HG03095 (cell line): ENCODE results near the gene APOL2.
"Not testable (repeated sequence)": the region's sequence is repeated elsewhere in the genome, so short reads cannot be mapped to it uniquely, and the experiment has no call there.

Source experiments
- ATAC-seq: cut with Tn5 transposase; IDR thresholded peaks from one replicate; pipeline ENCODE4 v1.9.1; 2021; ENCODE audit warnings: moderate library complexity; ENCODE audit not compliant: unreplicated experiment

Gene APOL2

DNA sequence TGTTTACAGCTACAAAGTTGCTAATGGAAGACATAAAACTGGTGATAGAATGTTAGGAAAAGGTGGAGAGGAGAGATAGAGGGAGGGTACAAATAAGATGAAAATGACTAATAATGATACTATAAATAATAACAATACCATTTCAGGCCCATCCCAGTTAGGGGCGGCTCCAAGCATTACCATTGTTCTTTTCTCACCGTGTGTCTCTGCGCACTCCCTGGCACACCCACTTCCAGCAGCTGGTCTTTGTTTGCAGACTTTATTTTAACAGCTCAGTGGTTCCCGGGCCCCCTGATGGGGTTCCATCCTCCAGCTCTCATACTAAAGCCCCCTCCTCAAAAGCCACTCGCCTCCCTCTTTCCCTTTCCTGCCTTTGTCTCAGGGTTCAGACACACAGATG is 38.3 kb downstream of the APOL2 start:
- ATAC-seq: not testable (repeated sequence)

DNA sequence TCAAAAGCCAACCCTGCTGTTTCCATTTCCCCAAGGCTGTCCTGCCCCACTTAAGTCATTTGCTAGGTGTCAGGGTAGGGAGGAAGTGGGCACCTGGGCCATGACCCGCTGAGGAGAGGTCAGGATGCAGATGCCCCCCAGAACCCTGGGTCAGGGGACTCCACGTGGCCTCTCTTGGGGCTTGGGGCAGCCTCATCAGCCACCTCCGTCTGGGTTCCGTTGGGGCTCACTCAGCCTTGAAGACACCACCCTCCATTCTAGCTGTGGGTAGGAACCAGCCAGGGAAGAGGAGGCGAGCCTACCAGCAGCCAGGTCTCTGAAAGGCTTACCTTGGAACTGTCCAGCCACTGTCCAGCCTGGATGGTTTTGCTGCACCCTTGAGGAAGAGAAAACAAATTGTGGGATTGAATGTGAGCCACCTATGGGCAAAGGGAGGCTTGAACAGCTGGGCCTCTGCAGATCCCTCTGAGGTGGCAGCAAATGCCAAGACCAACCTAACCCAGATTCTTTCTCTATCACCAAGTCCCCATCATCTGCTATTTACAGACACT is 40.3 kb downstream of the APOL2 start:
- ATAC-seq: no peak

DNA sequence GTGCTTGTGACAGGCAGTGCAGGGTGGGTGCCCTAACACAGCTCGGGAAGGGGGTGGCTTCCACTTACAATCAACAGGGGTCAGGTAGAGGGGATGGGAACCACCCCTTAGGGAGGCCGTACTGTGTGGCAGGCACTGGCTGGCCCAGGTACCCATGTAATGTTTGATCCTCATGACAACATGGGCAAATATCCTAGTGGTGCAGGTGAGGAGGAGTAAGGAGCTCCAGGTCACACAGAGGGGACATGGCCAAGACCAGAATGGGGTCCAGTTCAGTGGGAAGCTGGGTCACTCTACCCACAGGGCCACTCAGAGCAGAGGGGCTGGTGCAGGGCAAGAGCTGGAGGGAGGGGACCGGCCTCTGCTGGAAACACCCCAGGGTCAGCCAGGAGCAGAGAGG is 40.8 kb downstream of the APOL2 start:
- no peak for ATAC-seq

DNA sequence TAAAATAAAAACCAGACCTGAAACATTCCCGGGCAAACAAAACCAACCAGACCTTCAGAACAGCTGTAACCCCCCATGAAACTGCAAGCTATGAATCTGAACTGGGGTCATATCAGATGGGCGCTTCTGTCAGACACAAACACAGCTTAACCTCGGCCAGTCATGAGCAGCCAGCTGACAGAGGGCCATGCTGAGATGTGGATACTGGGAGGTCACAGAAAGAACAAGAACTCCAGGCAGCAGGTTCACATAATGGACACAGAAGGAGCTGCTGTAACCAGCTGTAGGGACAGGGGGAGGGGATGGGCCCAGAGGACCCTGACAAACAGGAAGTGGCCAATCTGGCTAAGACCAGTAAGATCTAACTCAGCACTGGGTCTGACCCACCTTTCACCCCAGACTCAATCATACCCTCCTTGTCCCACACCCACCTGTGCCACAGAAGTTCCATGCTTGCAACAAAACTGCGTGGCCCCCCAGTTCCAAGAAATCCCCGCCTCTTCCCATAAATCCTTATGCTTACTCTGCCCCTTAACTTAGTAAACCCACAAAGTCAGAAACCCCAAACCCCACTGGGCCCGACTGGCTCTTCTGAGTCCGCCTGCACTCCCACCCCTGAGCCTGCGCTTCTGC is 41.7 kb downstream of the APOL2 start:
- no peak for ATAC-seq

DNA sequence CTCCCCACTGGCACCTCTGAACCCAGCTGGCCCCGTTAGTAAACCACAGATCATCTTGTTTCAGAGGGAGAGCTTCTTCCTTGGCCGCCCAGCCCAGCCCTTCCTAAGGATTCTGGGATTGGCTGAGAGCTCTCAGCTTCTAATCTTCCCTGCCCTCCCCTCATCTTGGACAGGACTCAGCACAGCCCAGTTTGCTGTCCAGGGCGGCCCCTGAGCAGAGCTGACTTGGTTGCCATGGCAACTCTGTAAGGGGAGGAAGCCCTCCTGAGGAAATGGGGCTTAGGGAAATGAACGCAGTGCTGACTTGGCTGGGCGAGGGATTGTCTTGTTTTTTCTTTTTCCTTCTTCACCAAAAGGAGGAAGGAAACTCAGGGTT is 42.3 kb downstream of the APOL2 start:
- no peak for ATAC-seq

DNA sequence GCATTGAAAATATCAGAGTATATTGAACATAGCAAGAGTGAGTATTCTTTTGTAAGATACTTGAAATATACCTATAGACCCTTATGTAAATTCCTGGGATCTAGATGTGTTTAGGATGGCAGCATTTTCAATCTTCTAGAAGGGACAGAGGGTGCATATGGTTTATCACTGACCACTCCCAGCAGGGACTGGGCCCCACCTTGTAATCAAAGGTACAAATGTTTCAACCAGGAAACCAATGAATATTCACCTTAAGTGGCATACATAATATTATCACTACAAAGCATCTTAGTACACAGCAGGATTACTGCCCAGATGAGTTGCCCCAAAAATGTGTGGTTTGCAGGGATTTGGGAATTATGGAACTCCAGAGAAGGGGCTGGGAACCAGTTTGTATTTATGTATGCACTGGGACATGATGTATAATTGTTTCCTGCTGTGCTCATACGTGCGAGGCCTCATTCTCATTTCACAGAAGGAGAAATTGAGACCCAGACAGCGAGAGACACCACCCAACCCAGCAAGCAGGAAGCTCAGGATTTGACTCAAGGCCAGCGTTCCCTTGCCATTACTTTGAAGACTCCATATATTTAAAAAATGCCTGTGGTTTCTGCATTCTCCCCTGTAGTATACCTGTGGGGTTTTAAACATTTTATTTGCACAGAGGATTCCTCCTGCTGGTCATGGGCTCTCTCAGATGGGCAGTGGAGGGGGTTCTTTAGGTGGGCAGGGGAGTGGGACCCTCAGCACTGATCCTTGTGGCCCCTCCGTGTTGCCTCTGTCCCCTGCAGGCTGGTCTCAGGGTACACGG is 42.9 kb downstream of the APOL2 start:
- ATAC-seq: no peak

DNA sequence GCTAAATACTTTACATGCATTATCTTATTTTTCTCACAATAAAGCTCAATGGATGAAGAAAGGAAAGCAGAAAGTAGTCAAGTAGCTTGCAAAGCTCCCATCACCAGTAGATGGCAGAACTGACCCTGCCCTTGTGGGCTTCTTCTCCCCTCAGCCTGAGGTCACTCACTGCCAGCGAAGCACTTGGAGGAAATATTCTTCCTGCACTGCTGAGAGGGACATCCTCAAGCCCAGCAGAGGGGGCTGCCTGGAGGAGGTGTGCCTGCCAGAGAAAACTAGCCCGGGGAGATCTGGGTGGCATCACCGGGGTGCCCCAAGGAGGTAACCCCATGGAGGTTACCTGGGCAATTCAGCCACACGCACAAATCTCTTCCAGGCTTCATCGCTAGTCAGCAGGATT is 44.4 kb downstream of the APOL2 start:
- ATAC-seq: no peak

DNA sequence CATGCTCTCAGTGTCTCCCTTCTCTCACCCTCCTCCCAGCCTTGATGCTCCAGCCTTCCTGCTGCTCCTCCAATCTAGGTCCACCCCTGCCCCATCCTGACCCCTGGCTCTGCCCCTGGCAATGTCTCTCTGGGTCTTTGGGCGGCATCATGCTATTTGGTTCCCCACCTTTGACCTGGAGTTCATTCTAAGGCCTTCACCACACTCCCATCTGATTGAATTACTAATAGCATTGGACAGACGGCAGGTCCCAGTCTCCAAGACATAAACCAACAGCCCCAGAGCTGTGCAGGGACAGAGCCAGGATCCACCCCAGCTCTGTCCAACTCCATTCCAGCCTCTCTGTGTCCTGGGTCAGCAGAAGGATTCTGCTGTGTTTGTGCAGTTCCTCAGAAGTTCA is 44.9 kb downstream of the APOL2 start:
- no peak for ATAC-seq

DNA sequence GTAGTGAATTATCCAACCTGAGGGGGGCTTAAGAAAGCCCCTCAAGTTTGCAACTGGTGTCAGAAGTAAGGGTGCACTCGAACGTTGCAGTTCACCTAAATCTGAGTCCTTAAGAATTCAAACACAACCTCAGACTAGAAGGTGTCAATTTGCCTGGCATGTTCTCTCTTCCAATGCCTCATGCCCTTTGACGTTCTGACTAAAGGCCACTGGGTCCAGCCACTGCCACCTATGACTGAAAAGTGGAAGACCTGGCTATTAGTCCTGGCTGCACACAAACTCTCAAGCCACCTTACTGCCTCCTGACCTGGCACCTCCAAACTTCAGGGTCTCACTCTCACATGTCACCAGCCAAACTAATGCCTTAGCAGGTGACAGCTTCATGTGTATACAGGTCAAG is 45.8 kb downstream of the APOL2 start:
- no peak for ATAC-seq

DNA sequence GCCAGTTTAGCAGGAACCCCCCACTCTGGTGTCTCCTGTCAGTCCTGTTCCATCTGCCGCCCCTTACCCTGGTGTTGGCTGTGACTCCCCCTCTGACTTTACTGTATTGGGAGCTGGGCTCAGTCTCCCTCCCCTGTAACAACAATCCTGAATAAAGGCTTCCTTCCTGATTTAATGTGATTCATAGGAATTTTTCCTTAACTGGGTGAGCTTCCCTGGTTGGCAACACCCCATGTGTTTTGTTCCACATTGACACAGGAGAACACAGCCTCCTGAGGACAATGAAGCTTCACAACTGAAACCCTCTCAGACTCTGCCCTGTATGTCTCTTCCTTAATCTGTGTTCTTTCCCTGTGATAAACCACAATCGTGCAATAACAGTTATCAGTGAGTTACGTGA is 46.2 kb downstream of the APOL2 start:
- no peak for ATAC-seq

DNA sequence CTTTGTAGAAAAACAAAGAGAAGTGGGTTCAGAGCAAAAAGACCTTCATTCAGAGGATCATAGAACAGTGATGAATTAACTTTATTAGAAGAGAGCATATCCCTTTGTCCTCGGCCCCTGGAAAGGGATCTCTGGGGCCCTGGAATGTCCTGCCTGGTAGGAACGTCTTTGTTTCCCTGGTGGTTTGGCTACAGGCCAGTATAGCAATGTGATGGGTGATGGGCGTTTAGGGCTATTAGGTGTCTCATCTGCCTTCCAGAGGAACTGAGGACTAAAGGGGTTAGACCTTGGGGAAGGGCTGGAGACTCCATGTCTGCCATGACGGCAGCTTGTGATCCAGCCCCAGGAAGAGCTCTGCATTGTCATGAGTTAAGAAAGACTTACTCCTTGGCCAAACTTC is 46.8 kb downstream of the APOL2 start:
- no peak for ATAC-seq

DNA sequence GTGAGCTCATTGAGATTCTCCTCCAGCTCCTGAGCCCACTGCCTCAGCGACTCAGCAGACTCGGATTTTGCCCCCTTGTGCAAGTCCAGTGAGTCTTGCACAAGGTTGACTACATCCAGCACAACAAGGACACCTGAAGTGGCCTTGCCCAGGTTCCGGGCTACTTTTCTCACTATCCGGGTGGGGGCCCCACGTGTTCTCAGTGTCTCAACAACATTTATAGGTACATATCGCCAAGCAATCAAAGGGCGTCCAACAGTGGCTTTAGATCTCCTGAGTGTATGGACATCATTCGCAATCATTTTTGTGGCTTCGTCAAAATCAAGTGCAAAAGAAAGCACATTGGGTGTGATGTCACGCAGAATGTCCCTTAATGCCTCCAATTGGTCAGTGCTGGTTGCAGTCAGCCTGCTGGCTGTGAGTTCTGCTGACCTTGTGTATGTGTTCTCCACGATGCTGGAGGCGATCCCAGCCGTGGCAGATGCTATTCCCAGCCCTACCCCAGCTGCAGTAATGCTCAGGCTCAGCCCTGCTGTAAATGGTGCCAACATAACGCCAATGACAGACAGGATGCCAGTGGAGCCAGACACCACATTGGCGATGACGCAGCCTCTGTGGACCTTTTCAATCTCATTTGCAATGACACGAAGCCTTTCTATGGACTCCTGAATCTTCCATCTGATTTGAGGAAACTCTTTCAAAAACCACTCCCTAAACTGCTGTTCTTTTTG is 48.1 kb downstream of the APOL2 start:
- ATAC-seq: no peak

DNA sequence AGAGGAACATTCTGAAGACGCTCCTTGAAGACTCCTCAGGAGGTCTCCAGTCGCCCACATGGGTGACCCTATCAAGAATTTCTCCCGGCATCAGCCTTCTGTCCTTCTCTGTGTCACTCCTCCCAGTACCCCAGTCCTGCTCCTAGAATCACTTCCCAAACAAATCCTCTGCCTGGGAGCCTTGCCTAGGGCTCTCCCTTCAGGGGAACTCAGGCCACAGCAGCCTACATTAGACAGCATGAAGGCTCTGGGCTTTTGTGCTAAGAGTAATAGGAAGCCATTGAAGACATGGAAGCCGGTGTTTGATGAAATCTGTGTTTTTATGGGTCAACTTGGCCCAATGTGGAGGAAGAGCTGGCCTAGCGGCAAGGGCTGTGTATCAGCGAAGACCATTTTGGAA is 51.5 kb downstream of the APOL2 start:
- not testable (repeated sequence) for ATAC-seq

DNA sequence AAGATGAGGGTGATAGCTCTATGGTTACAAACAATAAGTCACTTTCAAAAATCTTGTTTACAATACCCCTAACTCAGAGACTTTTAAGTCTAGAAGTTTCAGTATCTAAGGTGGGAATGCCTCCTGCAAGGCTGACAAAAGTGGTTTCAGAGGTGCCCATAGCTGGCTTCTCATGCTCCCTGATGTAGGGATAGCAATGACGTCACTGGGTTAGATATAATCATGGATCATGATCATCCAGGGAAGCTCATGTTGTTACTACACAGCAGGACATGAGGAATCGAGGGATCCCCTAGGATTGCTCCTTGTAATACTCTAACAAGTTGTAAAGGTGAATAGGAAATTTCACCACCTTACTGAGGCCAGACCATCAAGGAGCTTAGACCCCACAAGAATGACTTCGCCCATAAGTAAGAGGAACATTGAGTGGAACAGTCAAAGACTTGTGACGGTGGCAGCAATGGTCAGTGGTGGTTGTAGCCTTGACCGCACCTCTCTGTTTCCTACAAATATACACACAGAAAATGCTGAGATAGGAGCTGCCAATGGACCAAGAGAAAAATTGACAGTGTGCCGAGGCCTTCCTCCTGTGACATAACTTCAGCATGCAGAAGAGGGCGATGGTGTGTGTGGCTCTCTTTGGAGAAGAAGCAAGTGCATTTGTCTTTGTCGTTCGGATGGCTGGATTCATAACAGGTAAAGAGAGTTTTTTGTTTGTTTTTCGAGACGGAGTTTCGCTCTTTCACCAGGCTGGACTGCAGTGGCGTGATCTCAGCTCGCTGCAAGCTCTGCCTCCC is 53.3 kb downstream of the APOL2 start:
- no peak for ATAC-seq

DNA sequence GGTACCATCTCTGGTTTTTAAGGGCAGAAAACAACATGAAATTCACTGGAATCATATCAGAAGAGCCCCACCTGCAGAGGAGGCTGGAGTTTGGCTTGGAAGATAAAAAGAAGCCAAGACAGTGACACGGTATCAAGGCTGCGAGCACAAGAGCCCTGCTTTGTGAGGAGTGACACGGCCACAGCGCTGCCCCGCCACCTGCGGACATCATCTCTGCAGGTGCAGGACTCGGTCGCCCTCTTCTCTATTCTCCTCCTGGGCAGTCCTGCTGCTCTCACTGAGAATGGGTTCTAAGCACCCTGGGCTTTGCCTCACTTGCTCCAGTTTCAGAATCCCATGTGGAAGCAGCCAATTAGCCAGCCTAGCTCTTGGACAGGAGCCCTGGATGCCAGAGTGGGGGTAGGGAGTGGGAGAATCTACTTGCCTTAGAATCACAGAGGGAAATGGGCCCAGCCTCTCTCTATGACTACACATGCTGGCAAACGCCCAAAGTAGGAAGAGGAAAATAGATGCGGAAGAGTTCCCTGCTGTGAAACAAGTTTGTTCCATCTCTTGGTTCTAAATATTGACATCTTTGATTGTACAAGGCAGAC is 54.8 kb downstream of the APOL2 start:
- no peak for ATAC-seq

DNA sequence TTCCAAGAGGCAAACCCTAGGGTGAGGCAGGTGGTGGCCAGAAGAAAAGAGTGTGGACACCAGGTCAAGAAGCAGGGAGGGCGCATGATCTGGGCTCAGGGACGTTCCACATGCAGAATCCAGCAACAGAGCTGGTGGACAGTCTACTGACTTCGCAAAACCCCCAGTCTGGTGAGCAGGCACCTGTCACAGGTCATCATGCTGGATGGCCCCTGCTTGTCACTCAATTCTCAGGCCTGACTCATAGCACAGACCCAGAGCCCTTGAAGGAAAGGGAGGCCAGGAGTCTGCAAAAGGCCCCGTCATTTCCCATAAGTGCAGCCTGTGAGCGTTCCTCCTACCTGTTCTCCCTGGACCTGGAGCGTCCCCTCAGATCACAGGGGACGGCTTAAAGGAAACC is 55.9 kb downstream of the APOL2 start:
- ATAC-seq: no peak

DNA sequence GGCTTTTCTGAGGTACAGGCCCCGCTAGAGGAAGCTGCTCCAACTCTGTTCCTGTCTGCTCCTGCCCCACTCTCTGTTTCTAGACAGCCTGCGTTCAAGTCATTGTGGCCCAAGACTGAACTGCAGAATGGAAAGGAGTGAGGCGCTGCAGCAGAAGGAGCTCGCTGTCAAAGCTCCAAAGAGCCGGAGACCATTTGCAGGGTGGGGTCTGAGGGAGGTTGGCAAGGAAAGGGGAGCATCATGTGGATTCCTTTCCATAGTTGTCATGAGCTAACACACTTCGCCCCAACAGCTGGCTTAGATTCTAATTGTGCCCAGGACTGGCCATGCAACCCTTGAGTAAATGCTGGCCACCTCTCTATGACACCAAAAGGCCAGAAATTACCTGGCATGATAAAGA is 56.5 kb downstream of the APOL2 start:
- no peak for ATAC-seq

DNA sequence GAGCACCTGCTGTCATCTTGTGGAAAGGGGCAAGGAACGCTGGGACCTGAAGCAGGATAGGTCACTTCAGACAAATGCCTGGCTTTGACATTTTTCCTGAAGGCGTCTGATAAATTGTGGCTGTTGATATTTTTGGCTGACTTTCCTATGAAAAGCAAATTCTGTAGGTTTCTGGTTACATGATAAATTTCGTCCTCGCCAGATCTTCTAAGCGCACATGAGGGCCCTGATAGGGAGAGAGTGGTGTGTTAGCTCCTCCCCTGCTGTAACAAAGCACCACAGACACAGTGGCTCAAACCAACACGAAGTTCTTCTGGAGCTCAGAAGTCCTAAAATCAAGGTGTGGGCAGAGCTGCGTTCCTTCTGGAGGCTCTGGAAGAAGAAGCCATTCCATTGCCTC is 57.3 kb downstream of the APOL2 start:
- ATAC-seq: no peak

DNA sequence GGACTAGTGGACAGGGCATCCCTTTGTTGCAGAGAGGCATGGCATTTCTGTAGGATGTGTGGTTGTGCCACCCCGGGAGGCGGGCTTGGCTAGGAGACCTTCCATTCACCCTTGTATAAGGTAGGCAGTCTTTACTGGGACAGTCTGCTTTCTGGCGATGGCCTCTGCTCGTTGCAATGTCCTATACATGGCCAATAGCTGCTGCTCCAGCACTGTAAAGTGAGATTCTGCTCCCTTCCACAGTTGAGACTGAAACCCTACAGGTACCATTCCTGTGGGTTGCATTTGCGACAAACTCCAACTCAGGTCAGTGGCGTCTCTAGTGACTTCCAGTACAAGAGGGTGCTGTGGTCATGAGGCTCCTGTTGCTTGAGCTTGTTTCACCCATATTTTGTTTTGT is 58.4 kb downstream of the APOL2 start:
- no peak for ATAC-seq

DNA sequence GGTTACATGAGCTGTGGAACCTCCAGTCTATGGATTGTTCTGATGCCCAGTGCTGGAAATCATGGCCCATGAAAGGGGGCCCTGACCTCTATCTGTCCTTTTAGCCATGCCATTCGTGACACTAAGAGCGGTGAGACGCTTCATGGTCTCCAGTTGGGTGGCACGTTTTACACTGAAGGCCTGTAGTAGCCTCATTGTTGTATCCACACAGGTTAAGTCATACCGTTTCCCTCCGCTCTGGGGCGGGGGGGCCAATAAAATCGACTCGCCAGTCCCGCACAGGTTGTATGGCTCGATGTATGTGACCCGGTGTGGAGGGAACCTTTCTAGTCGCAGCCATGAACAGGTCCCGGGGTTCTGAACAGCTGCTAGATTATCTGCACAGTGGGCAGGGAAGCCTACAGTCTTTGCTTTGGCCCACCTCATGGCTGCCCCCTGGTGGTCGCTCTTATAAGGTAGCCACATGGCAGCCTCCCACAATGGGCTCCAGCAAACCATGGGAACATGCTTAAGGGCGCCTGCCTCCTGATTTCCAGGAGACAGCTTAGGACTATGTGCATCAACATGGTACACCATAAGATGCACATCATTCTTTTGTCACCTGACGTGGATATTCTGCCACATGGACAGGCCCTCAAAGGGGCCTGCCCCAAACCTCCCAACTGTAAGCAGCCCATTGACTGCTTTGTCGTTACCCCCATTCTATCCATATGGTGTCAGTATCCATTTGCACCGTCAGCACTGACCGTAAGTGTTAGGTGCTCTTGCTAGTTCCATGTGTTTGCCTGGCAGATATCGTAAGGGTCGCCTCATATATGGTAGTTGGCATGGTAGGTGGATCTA is 59.1 kb downstream of the APOL2 start:
- no peak for ATAC-seq
